Gastrocnemius medialis (tissue), 4 donors: ENCODE results near the gene PTGDS.

Experiments used
- CTCF ChIP-seq, 5 experiments: fragments of 450-650 bp in 3 of 5; fragments of 200-600 bp in 2 of 5; sonication (generic) in 2 of 5; IDR thresholded peaks in 4 of 5; conservative IDR thresholded peaks in 1 of 5; 1 replicate in 4 of 5; 2 replicates in 1 of 5; pipeline ENCODE4 v1.5.1; 2016 to 2019; ENCODE audit warnings: antibody characterized with exemption in 5 of 5, mild to moderate bottlenecking in 3 of 5, moderate library complexity in 3 of 5
- POLR2A ChIP-seq, 2 donors: fragments of 450-650 bp; IDR thresholded peaks; one replicate each; pipeline ENCODE4 v1.6.1; 2017; ENCODE audit warnings: antibody characterized with exemption in 2 of 2, mild to moderate bottlenecking in 2 of 2, moderate library complexity in 2 of 2

GRCh38 chr9:136992819-136993369 is 15.6 kb downstream of the PTGDS start:
- TF ChIP-seq POLR2A (IDR thresholded peaks at IDR 0.05), result no peak
- TF ChIP-seq CTCF (IDR thresholded peaks at IDR 0.05 in 4 of 5, conservative IDR thresholded peaks at IDR 0.05 in 1 of 5), result no peak
